ENCODE data around the gene DSCAM.

GRCh38 chr21:40115775-40116174 is 731.2 kb downstream of the DSCAM start:
- no peak for TF ChIP-seq POLR2AphosphoS5 (IDR thresholded peaks at IDR 0.05)
- no peak for TF ChIP-seq POLR2A (IDR thresholded peaks at IDR 0.05)

All from spleen (tissue), 3 donors.